Measurements from ENCODE around the gene HCST.

HCST gene

DNA sequence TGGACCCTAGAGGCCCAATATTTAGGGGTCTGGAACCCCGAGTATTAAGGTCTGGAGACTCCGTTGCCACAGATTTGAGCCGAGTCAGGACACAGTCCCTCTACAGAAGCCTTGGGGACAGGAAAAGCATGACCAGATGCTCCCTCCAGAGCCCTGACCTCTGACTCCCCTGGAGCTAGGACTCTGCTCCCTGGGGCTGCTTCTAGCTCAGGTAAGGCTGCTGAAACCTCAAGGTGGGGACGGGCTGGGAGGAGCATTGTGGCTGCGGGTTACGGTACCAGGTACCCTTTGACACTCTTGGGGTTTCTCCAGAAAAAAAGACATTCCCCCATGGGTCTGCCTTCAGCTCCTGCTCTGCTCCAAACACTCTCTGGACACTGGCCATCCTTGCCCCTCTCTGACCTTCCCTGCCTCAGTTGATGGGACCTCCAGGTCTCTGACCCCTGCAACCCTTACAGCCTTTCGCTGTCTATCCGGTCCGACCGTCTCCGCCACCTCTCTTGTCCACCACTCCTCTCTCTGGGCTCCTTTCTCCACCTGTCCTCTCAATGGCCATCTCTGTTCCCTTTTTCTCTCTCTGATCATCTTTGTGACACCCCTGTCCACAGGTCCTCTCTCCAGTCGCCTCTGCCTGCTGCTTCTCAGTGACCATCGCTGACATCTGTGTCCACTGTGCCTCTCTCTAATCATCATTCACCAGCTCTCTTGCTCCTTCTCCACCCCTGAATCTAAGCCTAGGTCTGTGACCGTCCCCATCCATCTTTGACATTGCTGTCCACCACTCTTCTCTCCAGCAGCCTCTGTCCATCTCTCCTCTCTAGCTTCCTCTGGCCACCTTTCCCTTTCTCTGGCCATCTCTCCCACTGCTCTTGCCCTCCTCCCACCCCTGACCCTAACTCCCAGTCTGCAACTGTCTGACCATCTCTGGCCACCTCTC is 35.3 kb downstream of the HCST start:
- no peak for DNase-seq (ENCODE audit: low spot score)

DNA sequence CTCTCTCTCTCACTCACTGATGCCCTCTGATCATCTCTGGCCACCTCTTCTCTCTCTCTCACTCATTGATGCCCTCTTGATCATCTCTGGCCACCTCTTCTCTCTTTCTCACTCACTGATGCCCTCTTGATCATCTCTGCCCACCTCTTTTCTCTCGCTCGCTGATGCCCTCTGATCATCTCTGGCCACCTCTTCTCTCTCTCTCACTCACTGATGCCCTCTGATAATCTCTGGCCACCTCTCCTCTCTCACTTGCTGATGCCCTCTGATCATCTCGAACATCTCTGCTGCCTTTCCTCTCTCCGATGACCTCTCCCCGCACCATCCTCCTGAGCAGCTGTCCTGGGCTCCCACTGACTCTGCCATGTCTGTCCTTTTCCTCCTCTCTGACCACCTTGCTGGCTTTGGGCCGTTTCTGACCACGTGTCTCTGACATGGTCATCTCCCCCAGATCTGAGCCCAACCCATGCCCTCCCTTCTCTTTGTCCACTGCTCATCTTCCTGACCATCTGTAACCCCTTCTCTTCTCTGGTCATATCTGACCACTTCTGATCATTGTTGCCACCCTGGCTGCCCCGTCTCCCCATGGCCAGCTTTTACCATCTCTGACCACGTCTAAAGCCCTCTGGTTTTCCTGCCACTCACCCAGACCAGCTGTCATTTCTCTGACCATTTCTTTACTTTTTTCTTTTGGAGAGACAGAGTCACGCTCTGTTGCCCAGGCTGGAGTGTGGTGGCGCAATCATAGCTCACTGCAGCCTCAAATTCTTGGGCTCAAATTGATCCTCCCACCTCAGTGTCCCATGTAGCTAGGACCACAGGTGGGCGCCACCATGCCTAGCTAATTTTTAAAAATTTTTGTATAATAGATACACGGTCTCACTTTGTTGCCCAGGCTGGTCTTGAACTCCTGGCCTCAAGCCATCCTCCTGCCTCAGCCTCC is 36.2 kb downstream of the HCST start:
- DNase-seq (ENCODE audit: low spot score), result no peak

DNA sequence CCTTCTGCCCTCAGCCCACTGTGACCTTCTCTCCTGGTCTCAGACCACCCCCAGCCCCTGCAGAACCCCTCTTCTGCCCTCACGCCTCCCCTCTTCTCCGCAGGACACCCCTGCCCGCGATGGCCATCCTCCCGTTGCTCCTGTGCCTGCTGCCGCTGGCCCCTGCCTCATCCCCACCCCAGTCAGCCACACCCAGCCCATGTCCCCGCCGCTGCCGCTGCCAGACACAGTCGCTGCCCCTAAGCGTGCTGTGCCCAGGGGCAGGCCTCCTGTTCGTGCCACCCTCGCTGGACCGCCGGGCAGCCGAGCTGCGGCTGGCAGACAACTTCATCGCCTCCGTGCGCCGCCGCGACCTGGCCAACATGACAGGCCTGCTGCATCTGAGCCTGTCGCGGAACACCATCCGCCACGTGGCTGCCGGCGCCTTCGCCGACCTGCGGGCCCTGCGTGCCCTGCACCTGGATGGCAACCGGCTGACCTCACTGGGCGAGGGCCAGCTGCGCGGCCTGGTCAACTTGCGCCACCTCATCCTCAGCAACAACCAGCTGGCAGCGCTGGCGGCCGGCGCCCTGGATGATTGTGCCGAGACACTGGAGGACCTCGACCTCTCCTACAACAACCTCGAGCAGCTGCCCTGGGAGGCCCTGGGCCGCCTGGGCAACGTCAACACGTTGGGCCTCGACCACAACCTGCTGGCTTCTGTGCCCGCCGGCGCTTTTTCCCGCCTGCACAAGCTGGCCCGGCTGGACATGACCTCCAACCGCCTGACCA is 37.2 kb downstream of the HCST start:
- no peak for DNase-seq (ENCODE audit: low spot score)

DNA sequence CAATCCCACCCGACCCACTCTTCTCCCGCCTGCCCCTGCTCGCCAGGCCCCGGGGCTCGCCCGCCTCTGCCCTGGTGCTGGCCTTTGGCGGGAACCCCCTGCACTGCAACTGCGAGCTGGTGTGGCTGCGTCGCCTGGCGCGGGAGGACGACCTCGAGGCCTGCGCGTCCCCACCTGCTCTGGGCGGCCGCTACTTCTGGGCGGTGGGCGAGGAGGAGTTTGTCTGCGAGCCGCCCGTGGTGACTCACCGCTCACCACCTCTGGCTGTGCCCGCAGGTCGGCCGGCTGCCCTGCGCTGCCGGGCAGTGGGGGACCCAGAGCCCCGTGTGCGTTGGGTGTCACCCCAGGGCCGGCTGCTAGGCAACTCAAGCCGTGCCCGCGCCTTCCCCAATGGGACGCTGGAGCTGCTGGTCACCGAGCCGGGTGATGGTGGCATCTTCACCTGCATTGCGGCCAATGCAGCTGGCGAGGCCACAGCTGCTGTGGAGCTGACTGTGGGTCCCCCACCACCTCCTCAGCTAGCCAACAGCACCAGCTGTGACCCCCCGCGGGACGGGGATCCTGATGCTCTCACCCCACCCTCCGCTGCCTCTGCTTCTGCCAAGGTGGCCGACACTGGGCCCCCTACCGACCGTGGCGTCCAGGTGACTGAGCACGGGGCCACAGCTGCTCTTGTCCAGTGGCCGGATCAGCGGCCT is 37.9 kb downstream of the HCST start:
- no peak for DNase-seq (ENCODE audit: low spot score)

DNA sequence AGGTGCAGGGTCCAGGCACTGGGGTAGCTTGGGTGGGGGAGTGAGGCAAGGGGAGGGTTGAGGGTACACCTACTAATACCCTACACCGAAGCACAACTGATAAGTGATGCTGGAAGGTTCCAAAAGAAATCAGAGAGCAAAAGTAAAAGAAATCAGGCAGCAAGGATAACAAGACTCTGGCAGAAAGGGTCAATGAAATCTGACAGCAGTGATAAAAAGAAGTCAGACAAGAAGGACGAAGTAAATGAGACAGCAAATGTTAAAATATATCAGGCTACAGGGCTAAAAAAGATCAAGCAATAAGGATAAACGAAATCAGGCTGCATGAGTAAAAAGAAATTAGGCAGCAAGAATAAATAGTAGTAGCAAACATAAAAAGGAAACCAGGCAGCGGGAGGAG is 38.5 kb downstream of the HCST start:
- no peak for DNase-seq (ENCODE audit: low spot score)

DNA sequence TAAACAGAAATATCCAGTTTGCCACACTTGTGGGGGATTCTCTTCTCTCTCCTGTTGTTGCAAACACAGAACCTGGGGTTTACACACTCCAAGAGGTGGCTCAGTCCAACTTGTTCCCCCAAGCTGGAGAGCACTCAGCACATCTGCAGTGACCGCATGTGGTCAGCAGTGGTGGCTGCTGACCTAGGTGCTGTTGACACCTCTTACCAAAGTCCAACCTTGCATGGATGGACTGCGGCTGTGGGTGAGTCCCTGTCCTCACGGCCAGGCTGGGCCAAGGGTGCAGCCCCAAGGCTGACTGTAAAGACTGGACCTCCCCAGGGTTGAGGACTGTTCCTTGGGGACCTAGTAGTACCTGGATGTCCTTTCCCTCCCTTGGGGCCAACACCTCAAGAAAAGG is 39.9 kb downstream of the HCST start:
- no peak for DNase-seq (ENCODE audit: low spot score)

DNA sequence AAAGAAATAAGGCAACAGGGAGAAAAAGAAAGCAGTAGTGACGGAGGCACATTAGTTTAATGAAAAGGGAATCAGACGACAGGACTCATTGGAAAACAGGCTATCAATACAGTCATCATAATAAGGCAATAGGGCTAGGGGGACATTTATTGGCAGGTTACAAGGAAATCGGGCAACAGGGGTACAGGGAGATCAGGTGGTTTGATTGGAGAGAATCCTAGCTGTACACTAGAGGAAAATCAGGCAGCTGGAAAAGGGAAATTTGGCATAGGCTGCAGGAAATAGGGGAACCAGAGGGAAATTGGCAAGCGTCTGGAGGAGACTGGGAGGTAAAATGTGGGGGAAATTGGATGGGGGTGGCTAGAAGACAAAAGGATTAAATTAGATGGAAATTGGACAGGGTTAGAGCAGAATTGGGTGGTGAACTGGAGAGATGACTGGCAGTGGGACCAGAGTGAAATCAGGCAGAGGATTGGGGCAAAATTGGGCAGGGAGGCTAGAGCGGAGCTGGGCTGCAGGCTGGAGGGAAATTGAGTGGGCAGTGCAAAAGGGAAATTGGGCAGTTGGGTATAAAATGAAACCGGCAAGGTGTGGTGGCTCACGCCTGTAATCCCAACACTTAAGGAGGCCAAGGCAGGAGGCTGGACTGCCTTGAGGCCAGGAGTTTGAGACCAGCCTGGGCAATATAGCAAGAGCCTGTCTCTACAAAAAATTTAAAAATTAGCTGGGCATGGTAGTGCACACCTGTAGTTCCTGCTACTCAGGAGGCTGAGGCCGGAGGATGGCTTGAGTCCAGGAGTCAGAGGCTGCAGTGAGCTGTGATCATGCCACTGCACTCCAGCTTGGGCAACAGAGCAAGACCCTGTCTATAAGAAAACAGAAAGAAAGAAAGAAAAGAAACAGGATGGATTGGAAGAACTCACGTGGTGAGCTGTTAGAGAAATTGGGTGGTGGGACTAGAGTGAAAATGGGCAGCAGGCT is 41.3 kb downstream of the HCST start:
- no peak for DNase-seq (ENCODE audit: low spot score)

DNA sequence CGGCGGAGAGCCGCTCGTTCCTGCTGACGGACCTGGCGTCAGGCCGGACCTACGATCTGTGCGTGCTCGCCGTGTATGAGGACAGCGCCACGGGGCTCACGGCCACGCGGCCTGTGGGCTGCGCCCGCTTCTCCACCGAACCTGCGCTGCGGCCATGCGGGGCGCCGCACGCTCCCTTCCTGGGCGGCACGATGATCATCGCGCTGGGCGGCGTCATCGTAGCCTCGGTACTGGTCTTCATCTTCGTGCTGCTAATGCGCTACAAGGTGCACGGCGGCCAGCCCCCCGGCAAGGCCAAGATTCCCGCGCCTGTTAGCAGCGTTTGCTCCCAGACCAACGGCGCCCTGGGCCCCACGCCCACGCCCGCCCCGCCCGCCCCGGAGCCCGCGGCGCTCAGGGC is 42.2 kb downstream of the HCST start:
- DNase-seq (ENCODE audit: low spot score), result no peak

DNA sequence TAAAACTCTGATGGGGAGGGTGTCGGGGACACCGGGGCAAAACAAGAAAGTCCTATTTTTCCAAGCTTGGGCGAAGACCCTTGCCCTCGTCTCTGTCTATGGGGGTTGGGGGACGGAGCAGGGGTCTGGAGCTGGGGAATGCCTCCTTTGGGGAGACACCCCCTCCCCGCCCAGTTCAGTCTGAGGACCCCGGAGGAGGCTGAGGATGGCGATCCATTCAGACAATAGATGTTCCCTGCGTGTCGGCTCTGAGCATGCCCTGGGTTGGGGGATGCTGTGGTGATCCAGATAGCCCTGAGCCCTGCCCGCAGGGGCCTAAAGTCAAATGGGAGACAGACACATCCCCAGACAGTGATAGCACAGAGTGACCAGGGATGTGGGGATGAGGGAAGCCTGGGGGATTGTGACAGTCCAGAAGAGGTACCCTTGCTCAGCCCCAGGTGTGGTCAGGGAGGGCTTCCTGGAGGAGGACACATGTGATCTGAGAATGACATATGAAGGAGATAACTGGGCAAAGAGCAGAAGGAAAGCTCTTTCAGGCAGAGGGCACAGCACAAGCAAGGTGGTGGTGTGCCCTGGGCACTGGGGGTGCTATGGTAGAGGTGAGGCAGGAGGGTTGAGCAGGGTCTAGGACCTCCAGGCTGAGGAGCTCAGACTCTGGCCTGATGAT is 42.9 kb downstream of the HCST start:
- DNase-seq (ENCODE audit: low spot score), result no peak

DNA sequence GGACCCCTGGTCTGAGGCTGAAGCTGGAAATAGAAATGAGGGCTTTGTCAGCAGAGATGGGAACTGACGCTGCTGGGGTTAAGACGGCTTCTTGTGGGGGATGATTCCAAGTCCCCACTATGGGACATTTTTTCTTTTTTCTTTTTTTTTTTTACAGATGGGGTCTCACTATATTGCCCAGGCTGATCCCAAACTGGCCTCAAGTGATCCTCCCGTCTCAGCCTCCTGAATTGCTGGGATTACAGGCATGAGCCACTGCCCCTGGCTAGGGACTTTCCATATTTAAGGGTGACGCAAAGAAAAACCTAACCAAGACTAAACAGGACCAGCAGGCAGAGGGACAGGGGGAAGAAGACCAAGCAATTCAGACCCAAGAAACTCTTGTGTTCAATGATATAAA is 43.9 kb downstream of the HCST start:
- no peak for DNase-seq (ENCODE audit: low spot score)

DNA sequence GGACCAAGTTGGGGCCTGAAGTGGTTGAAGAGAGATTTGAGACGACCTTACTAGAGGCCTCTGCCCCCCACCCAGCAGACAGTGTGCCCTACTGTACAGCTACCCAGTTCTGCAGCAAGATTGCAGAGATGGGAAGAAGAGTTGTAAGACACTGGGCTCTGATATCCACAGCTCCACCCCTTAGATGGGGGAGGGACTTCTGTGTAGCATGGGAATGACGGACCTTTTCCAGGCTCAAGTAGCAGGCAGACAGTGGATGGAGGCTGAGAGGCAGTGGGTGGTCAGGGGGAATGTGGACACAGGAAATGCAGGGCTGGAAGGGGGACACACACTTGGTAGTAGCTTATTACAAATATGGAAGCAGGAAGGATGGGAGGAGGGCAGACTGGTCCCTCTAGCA is 46.8 kb downstream of the HCST start:
- DNase-seq (ENCODE audit: low spot score), result no peak
